IPS-20b (cell line): ENCODE data around the gene GPR85.

Source experiments
- H3K27ac ChIP-seq: one replicate; pipeline ENCODE4 v1.5.1; 2013; ENCODE audit warnings: low read length
- H3K27me3 ChIP-seq: 2 replicates; pipeline ENCODE4 v1.6.1; 2013; ENCODE audit warnings: mild to moderate bottlenecking, low read length, inconsistent platforms; ENCODE audit not compliant: insufficient read depth
- H3K36me3 ChIP-seq: 2 replicates; pipeline ENCODE4 v1.6.1; 2013; ENCODE audit warnings: low read depth, mild to moderate bottlenecking, inconsistent platforms, low read length, moderate library complexity; ENCODE audit not compliant: insufficient read depth
- H3K4me1 ChIP-seq: 2 replicates; pipeline ENCODE4 v1.6.1; 2013; ENCODE audit warnings: mild to moderate bottlenecking, control low read depth, inconsistent platforms, low read length, moderate library complexity; ENCODE audit not compliant: insufficient read depth
- H3K4me3 ChIP-seq: 2 replicates; pipeline ENCODE4 v1.5.1; 2013; ENCODE audit warnings: mild to moderate bottlenecking, low read length, inconsistent platforms
- H3K9ac ChIP-seq: 2 replicates; pipeline ENCODE4 v1.6.1; 2013; ENCODE audit warnings: low read depth, mild to moderate bottlenecking, inconsistent platforms, low read length, moderate library complexity
- H3K9me3 ChIP-seq: 2 replicates; pipeline ENCODE4 v1.6.1; 2013; ENCODE audit warnings: mild to moderate bottlenecking, low read depth, low read length, inconsistent platforms; ENCODE audit not compliant: insufficient read depth

The GPR85 gene

GRCh38 chr7:113100121-113100603 is 13.5 kb upstream of the GPR85 start:
- H3K36me3 ChIP-seq = no peaks in the 10 kb centered on the region
- no peaks in the 10 kb centered on the region for H3K9me3 ChIP-seq
- H3K4me3 ChIP-seq = no peak overlapping the region
- H3K27me3 ChIP-seq = no peaks in the 10 kb centered on the region
- peaks cover 3% of the 10 kb centered on the region for H3K4me1 ChIP-seq
- H3K9ac ChIP-seq = no peak overlapping the region
- H3K27ac ChIP-seq = no peak overlapping the region

GRCh38 chr7:113099284-113099919 is 12.8 kb upstream of the GPR85 start:
- Histone ChIP-seq H3K4me3 (no peak overlapping the region; the same call in 1 of the 2 replicates), H3K27ac (no peak overlapping the region), H3K36me3 (no peaks in the 10 kb centered on the region), H3K27me3 (no peaks in the 10 kb centered on the region), H3K4me1 (peaks cover 3% of the 10 kb centered on the region), H3K9me3 (no peaks in the 10 kb centered on the region), H3K9ac (no peak overlapping the region)

- no peak overlapping the region for H3K9ac ChIP-seq
- no peaks in the 10 kb centered on the region for H3K9me3 ChIP-seq
- no peaks in the 10 kb centered on the region for H3K27me3 ChIP-seq
- no peak overlapping the region for H3K27ac ChIP-seq
- H3K36me3 ChIP-seq = no peaks in the 10 kb centered on the region
- H3K4me3 ChIP-seq = no peak overlapping the region
- peaks cover 3% of the 10 kb centered on the region; the same call in 1 of the 2 replicates for H3K4me1 ChIP-seq
These were observed 8.1 kb upstream of the GPR85 start for GRCh38 chr7:113094517-113095249.

- no peaks in the 10 kb centered on the region for H3K27me3 ChIP-seq
- no peak overlapping the region for H3K27ac ChIP-seq
- H3K4me3 ChIP-seq = no peak overlapping the region
- no peaks in the 10 kb centered on the region for H3K9me3 ChIP-seq
- no peak overlapping the region for H3K9ac ChIP-seq
- H3K4me1 ChIP-seq = no peaks in the 10 kb centered on the region
- H3K36me3 ChIP-seq = no peaks in the 10 kb centered on the region
These were observed 6.9 kb upstream of the GPR85 start for GRCh38 chr7:113093561-113093960.

- peaks cover 3% of the 10 kb centered on the region; the same call in 1 of the 2 replicates for H3K4me1 ChIP-seq
- no peaks in the 10 kb centered on the region for H3K9me3 ChIP-seq
- H3K4me3 ChIP-seq = no peak overlapping the region
- H3K9ac ChIP-seq = no peak overlapping the region
- no peaks in the 10 kb centered on the region for H3K27me3 ChIP-seq
- no peak overlapping the region for H3K27ac ChIP-seq
- no peaks in the 10 kb centered on the region for H3K36me3 ChIP-seq
These were observed 6.1 kb upstream of the GPR85 start for GRCh38 chr7:113092762-113093161.

GRCh38 chr7:113087071-113087998 is 708 bp upstream of the GPR85 start:
- peak overlapping the region; percentile 79 for H3K4me3 ChIP-seq
- H3K36me3 ChIP-seq = no peaks in the 10 kb centered on the region
- peaks cover 43% of the 10 kb centered on the region for H3K27me3 ChIP-seq

GRCh38 chr7:113085781-113086390 is 741 bp downstream of the GPR85 start:
- Histone ChIP-seq H3K9me3 (no peaks in the 10 kb centered on the region), H3K4me3 (peak overlapping the region; percentile 60), H3K36me3 (no peaks in the 10 kb centered on the region), H3K27ac (no peak overlapping the region), H3K9ac (no peak overlapping the region), H3K4me1 (peaks cover 11% of the 10 kb centered on the region), H3K27me3 (peaks cover 57% of the 10 kb centered on the region)

More at GRCh38 chr7:113087071-113087998, 708 bp upstream of the GPR85 start:
- no peak overlapping the region for H3K27ac ChIP-seq
- no peak overlapping the region for H3K9ac ChIP-seq
- peaks cover 11% of the 10 kb centered on the region for H3K4me1 ChIP-seq
- H3K9me3 ChIP-seq = no peaks in the 10 kb centered on the region

- no peak overlapping the region for H3K27ac ChIP-seq
- H3K27me3 ChIP-seq = peaks cover 70% of the 10 kb centered on the region
- H3K9me3 ChIP-seq = no peaks in the 10 kb centered on the region
- no peak overlapping the region for H3K9ac ChIP-seq
- no peak overlapping the region for H3K4me3 ChIP-seq
- H3K36me3 ChIP-seq = no peaks in the 10 kb centered on the region
- peaks cover 11% of the 10 kb centered on the region for H3K4me1 ChIP-seq
These were observed 2.0 kb downstream of the GPR85 start for GRCh38 chr7:113084496-113085172.

GRCh38 chr7:113083816-113084495 is 2.7 kb downstream of the GPR85 start:
- no peaks in the 10 kb centered on the region for H3K36me3 ChIP-seq
- peaks cover 77% of the 10 kb centered on the region for H3K27me3 ChIP-seq
- peaks cover 11% of the 10 kb centered on the region for H3K4me1 ChIP-seq
- H3K27ac ChIP-seq = no peak overlapping the region
- no peak overlapping the region for H3K4me3 ChIP-seq
- H3K9ac ChIP-seq = no peak overlapping the region
- H3K9me3 ChIP-seq = no peaks in the 10 kb centered on the region

- H3K27me3 ChIP-seq = peaks cover 83% of the 10 kb centered on the region
These were observed 3.4 kb downstream of the GPR85 start for GRCh38 chr7:113083132-113083815.

More at GRCh38 chr7:113083132-113083815, 3.4 kb downstream of the GPR85 start:
- Histone ChIP-seq H3K27ac (no peak overlapping the region), H3K4me1 (peaks cover 11% of the 10 kb centered on the region), H3K36me3 (no peaks in the 10 kb centered on the region), H3K9ac (no peak overlapping the region), H3K4me3 (no peak overlapping the region), H3K9me3 (no peaks in the 10 kb centered on the region)
